Caco-2 (cell line): ENCODE data around the gene OTOF. TPM values are rescaled to one million over a fixed set of nuclear protein-coding genes. Genes with fewer than 3 reads are reported as not detected.
A peak's percentile ranks its signal among the peaks of the same experiment; 100 is the strongest.

Experiments
- BruUV-seq: library from RNA; stranded (reverse); fragments of 400-500 nt; replicated peaks from 2 replicates; lab custom pipeline; 2021; lab: Mats Ljungman, UMichigan
- CTCF ChIA-PET: fragments of 300-600 bp; sonication (Branson Sonifier 250); formaldehyde crosslinking; loops from one replicate; lab custom pipeline; 2022; ENCODE audit warnings: antibody characterized with exemption; lab: Charles Lee
- POLR2A ChIA-PET: fragments of 300-600 bp; sonication (Branson Sonifier 250); formaldehyde crosslinking; loops from one replicate; lab custom pipeline; 2022; ENCODE audit warnings: antibody characterized with exemption; lab: Charles Lee
- DNase-seq, 2 experiments: peaks; one replicate each; pipeline versions ENCODE4 v3.0.0 to v3.0.0-alpha.2; 2020 to 2022
- H3K27me3 ChIP-seq: replicated peaks from 2 replicates; pipeline ENCODE4 v1.6.0; 2011; ENCODE audit warnings: low read length; ENCODE audit not compliant: control insufficient read depth, insufficient read depth
- H3K36me3 ChIP-seq: 2 replicates; pipeline ENCODE4 v1.5.1; 2011; ENCODE audit warnings: low read length; ENCODE audit not compliant: control insufficient read depth, insufficient read depth
- H3K4me1 ChIP-seq: fragments of 250-450 bp; sonication (Bioruptor Pico); 2 replicates; pipeline ENCODE4 v1.5.1; 2020; ENCODE audit warnings: mild to moderate bottlenecking
- H3K4me3 ChIP-seq: 2 replicates; pipeline ENCODE4 v1.5.1; 2011; ENCODE audit warnings: low read depth, mild to moderate bottlenecking, control low read depth, low read length
- H3K9me3 ChIP-seq: fragments of 250-450 bp; sonication (Bioruptor Pico); 2 replicates; pipeline ENCODE4 v1.5.1; 2020; ENCODE audit warnings: mild to moderate bottlenecking, moderate library complexity
- H3K27ac Mint-ChIP-seq: one replicate; pipeline ENCODE4 v1.8.0; 2022; ENCODE audit warnings: mixed read lengths; ENCODE audit not compliant: unreplicated experiment
- H3K27me3 Mint-ChIP-seq: one replicate; pipeline ENCODE4 v1.8.0; 2022; ENCODE audit warnings: mixed read lengths; ENCODE audit not compliant: insufficient read depth, unreplicated experiment
- H3K36me3 Mint-ChIP-seq: one replicate; pipeline ENCODE4 v1.8.0; 2022; ENCODE audit warnings: mild to moderate bottlenecking, mixed read lengths; ENCODE audit not compliant: insufficient read depth, unreplicated experiment
- H3K4me1 Mint-ChIP-seq: one replicate; pipeline ENCODE4 v1.8.0; 2022; ENCODE audit warnings: low read depth, mixed read lengths; ENCODE audit not compliant: unreplicated experiment
- H3K4me3 Mint-ChIP-seq: one replicate; pipeline ENCODE4 v1.8.0; 2022; ENCODE audit warnings: mild to moderate bottlenecking, moderate library complexity, mixed read lengths; ENCODE audit not compliant: unreplicated experiment
- H3K9me3 Mint-ChIP-seq: one replicate; pipeline ENCODE4 v1.8.0; 2022; ENCODE audit warnings: mixed read lengths; ENCODE audit not compliant: unreplicated experiment
- CTCF ChIP-seq, 2 experiments: fragments of 200-600 bp in 1 of 2; IDR thresholded peaks; 1 replicate in 1 of 2; 2 replicates in 1 of 2; pipeline versions ENCODE4 v1.5.1 to v1.8.0; 2011 to 2022; ENCODE audit warnings: antibody characterized with exemption in 1 of 2, control low read depth in 1 of 2, inconsistent platforms in 1 of 2, low read depth in 1 of 2, low read length in 1 of 2, mild to moderate bottlenecking in 1 of 2, moderate library complexity in 1 of 2; ENCODE audit not compliant: insufficient read depth in 1 of 2, severe bottlenecking in 1 of 2, unreplicated experiment in 1 of 2
- intact Hi-C: fragments of 100-400 bp; cut with micrococcal nuclease; formaldehyde crosslinking; loops from one replicate; pipeline ENCODE4 v1.10.0; 2022; ENCODE audit not compliant: unreplicated experiment
- total RNA-seq: library from RNA; stranded (reverse); gene quantifications from 2 replicates; pipeline ENCODE4 v1.2.3, GENCODE V29; 2022

The OTOF gene
- total RNA-seq, 1 experiment from 2014 or later = 0.09 TPM

- no peak for DNase-seq
- Mint-ChIP-seq H3K27me3 (no peaks in the 10 kb centered on the region), H3K9me3 (peaks cover 16% of the 10 kb centered on the region), H3K36me3 (peaks cover 20% of the 10 kb centered on the region), H3K4me1 (peaks cover 11% of the 10 kb centered on the region), H3K27ac (peak overlapping the region; percentile 53), H3K4me3 (no peak overlapping the region)
- Histone ChIP-seq H3K27me3 (no peaks in the 10 kb centered on the region), H3K4me3 (no peak overlapping the region), H3K9me3 (no peaks in the 10 kb centered on the region; the same call in 1 of the 2 replicates), H3K4me1 (peaks cover 25% of the 10 kb centered on the region), H3K36me3 (no peaks in the 10 kb centered on the region)
- intact Hi-C loops = no loop called here
- TF ChIP-seq CTCF (IDR thresholded peaks at IDR 0.05; ENCODE audit: insufficient read depth in 1 of 2, low read depth in 1 of 2, low read length in 1 of 2, severe bottlenecking in 1 of 2, unreplicated experiment in 1 of 2) = no peak
- CTCF ChIA-PET = interaction anchor here (0.6 to 1.5 kb wide), 2 partner anchors 8 to 9 kb away, joined by 4 to 5 read pairs; no protein-coding TSS in a partner anchor
- no TSS peak for BruUV-seq
- POLR2A ChIA-PET = no interaction called here
Observed at GRCh38 chr2:26466662-26467310, 11.1 kb downstream of the OTOF start.

- Mint-ChIP-seq H3K27ac (no peak overlapping the region), H3K9me3 (peaks cover 16% of the 10 kb centered on the region), H3K4me1 (peaks cover 11% of the 10 kb centered on the region), H3K36me3 (peaks cover 20% of the 10 kb centered on the region), H3K4me3 (no peak overlapping the region), H3K27me3 (no peaks in the 10 kb centered on the region)
- intact Hi-C loops = no loop called here
- DNase-seq = no peak
- no peak for TF ChIP-seq CTCF (IDR thresholded peaks at IDR 0.05; ENCODE audit: insufficient read depth in 1 of 2, low read depth in 1 of 2, low read length in 1 of 2, severe bottlenecking in 1 of 2, unreplicated experiment in 1 of 2)
- Histone ChIP-seq H3K36me3 (no peaks in the 10 kb centered on the region), H3K4me3 (no peak overlapping the region), H3K27me3 (no peaks in the 10 kb centered on the region), H3K9me3 (no peaks in the 10 kb centered on the region; the same call in 1 of the 2 replicates), H3K4me1 (peaks cover 25% of the 10 kb centered on the region)
- ChIA-PET POLR2A (no interaction called here), CTCF (interaction anchor here (0.6 kb wide), 1 partner anchor 9 kb away, joined by 5 read pairs; no protein-coding TSS in a partner anchor)
- BruUV-seq = no TSS peak
Observed at GRCh38 chr2:26465981-26466471, 11.9 kb downstream of the OTOF start.

- TF ChIP-seq CTCF (IDR thresholded peaks at IDR 0.05; ENCODE audit: insufficient read depth in 1 of 2, low read depth in 1 of 2, low read length in 1 of 2, severe bottlenecking in 1 of 2, unreplicated experiment in 1 of 2) = no peak
- Histone ChIP-seq H3K36me3 (no peaks in the 10 kb centered on the region), H3K9me3 (no peaks in the 10 kb centered on the region; the same call in 1 of the 2 replicates), H3K4me3 (no peak overlapping the region), H3K27me3 (no peaks in the 10 kb centered on the region), H3K4me1 (peaks cover 25% of the 10 kb centered on the region)
- Mint-ChIP-seq H3K36me3 (peaks cover 20% of the 10 kb centered on the region), H3K4me3 (no peak overlapping the region), H3K4me1 (peaks cover 11% of the 10 kb centered on the region), H3K27me3 (no peaks in the 10 kb centered on the region), H3K27ac (peak overlapping the region; percentile 11), H3K9me3 (peaks cover 13% of the 10 kb centered on the region)
- no TSS peak for BruUV-seq
- ChIA-PET POLR2A (no interaction called here), CTCF (no interaction called here)
- intact Hi-C loops = no loop called here
- peak in 1 of 2 experiments; percentile 18 for DNase-seq
Observed at GRCh38 chr2:26465266-26465925, 12.5 kb downstream of the OTOF start.
